Inferior parietal cortex (tissue), 1 donor: ENCODE data around the gene VGLL2.

Source experiments
- DNase-seq: peaks from one replicate; pipeline ENCODE4 v3.0.0-alpha.2; 2016; ENCODE audit errors: extremely low spot score

Gene VGLL2

GRCh38 chr6:117317261-117317660 lies 51.9 kb downstream of the VGLL2 start:
- DNase-seq, result peak; percentile 9
